NOMO-1 treated with dmso at 0.1 percent for 144 hours (cell line): ENCODE measurements around the gene RMND5B.
"Not testable (repeated sequence)": the region's sequence is repeated elsewhere in the genome, so short reads cannot be mapped to it uniquely, and the experiment has no call there.

Source experiments
- DNase-seq: peaks from one replicate; lab custom pipeline; 2025; ENCODE audit not compliant: unreplicated experiment; lab: John Stamatoyannopoulos, UW

Gene RMND5B

GRCh38 chr5:178163772-178164735 lies 33.2 kb downstream of the RMND5B start:
- peak; percentile 75 for DNase-seq

DNA sequence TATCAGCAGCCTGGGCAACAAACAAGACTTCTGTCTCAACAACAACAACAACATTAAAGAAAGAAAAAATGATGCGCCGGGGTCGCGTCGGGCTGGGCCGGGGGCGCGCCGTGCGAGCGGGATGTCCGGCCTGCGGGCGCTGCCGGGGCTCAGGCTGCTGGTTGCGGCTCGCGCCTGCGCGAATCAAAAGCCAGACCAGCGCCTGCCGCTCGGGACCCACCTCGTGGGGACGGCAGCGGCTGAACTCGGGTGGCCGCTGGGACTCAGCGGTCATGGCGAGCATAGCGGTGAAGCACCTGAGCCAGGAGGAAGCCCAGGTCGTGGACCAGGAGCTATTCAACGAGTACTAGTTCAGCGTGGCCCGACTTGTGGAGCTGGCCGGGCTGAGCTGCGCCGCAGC lies 34.8 kb downstream of the RMND5B start:
- DNase-seq, result no peak

- no peak for DNase-seq
Observed at GRCh38 chr5:178170455-178170854, 39.6 kb downstream of the RMND5B start.

- no peak for DNase-seq
Observed at GRCh38 chr5:178174456-178174855, 43.6 kb downstream of the RMND5B start.

- DNase-seq, result no peak
Observed at GRCh38 chr5:178176791-178177190, 46.0 kb downstream of the RMND5B start.

- no peak for DNase-seq
Observed at GRCh38 chr5:178177569-178177968, 46.8 kb downstream of the RMND5B start.

GRCh38 chr5:178180141-178180863 lies 49.5 kb downstream of the RMND5B start:
- no peak for DNase-seq

DNA sequence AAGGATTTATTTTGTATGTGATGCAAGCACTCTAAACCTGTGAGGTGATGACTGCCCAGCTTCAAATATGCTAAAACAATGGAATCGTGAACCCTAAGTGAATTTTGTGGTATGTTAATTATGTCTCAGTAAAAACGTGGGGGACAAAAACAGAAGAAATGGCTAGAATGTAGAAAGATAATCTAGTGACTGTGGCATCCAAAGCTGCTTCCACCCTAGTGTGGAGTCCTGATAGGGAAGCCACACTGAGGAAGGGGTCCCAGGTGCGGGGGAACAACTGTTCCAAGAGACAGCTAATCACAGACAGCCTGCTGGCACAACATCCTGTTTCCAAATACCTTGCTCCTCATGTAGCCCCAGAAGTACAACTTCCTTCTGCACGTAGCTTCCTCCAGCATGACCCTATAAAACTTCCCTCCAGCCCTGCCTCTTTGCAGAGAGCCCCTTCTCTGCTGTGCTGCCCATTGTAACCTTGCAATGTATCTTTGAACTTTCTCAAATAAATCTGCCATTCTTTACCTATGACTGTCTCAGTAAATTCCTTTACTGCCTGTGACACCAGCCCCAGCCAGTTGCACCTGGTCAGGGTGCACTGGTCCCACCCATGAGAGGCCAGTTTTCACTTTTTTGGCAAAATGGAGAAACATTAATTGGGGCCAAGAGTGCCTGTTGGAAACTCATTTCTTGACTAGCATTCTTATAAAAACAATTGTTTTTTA lies 51.5 kb downstream of the RMND5B start:
- DNase-seq, result peak; percentile 43

DNA sequence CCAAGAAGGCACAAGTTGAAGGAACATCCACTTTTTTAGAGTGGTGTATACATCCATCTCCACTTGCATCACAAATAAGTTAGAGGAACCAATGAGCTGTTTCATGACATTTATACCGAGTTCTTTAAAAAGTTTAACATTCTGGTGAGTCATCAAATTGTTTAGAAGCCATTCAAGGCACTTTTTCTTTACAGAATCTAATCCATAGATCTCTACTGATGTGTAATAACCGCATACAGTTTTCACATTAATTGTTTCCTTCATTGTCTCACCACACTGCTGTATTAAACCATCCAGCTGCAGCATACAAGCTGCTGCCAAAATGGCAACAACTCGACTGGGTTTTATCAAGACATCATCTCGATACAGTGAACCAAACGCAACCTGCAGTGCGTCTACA lies 55.6 kb downstream of the RMND5B start:
- DNase-seq, result no peak

DNA sequence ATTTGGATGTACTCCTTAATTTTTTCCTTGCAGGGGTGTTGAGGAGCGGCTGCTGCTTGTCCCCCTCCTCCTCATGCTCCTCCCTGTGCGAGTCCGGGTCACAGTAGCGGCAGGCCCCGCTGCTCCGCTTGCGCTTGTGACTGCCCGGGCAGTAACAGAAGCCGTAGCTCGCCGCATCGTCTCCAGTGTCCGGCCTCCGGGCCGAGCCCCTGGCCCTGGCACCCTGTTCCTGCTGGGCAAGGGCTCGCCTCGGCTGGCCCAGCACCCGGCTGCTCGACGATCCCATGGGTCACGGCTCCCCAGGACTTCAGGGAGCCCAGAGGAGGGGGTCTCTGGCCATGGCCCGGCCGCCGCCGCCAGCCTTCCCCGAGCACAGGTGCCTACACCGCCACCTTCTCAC lies 56.2 kb downstream of the RMND5B start, which contains the start of gene GMCL2:
GMCL2 (minus strand) TSS at position 358 of the 400 bp plus-strand sequence; CDS start at position 286, 72 bp downstream.
- no peak for DNase-seq

GRCh38 chr5:178189433-178189832 lies 58.6 kb downstream of the RMND5B start:
- no peak for DNase-seq

DNA sequence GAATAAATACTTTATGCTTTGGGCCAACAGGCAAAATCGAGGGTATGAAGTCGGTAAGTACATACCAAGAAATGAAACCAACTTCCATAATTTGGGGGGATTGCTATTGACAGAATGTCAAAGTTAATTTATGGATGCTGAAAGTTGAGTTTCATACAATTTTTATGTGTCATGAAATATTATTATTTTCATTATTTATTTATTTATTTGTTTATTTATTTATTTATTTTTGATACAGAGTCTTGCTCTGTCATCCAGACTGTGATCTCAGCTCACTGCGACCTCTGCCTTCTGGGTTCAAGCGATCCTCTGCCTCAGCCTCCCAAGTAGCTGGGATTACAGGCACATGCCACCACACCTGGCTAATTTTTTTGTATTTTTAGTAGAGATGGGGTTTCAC lies 60.8 kb downstream of the RMND5B start:
- DNase-seq, result no peak

GRCh38 chr5:178192244-178192643 lies 61.4 kb downstream of the RMND5B start:
- no peak for DNase-seq

DNA sequence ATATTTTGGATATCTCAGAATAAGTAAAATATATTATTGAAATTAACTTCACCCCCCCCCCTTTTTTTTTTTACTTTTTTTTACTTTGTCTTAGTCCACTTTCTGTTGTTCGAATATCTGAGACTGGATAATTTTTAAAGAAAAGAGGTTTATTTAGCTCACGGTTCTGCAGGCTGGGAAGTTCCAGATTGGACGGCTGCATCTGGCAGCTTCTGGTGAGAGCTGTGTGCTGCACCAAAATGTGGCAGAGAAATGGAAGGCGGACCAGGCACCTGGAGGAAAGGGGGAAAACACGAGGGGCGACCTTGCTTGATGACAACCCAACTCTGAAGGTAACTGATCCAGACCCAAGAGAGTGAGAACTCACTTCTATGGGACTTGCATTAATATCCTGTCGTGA lies 62.0 kb downstream of the RMND5B start:
- DNase-seq, result no peak

DNA sequence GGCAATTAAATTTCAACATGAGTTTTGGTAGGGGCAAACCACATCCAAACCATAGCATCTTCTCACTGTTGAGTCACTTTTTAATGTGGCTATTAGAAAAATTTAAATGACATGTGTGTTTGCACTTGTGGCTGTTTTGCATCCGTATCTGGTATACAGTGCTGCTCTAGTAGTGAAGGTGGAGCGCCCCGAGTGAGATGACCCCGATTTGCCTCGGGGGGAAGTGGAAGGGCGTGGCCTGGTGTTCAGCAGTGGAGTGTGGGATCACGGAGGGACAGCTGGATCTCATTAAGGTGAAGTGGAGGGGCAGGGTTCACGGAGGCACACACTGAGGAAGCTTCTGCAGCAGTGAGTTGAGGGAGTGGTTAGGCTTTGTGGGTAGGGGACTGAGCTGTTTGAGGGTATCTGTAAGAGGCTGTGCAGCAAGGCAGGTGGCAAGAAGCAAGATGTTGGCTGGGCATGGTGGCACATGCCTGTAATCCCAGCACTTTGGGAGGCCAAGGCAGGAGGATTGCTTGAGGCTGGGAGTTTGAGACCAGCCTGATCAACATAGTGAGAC lies 62.5 kb downstream of the RMND5B start:
- no peak for DNase-seq

GRCh38 chr5:178194026-178194425 lies 63.2 kb downstream of the RMND5B start:
- DNase-seq, result no peak

DNA sequence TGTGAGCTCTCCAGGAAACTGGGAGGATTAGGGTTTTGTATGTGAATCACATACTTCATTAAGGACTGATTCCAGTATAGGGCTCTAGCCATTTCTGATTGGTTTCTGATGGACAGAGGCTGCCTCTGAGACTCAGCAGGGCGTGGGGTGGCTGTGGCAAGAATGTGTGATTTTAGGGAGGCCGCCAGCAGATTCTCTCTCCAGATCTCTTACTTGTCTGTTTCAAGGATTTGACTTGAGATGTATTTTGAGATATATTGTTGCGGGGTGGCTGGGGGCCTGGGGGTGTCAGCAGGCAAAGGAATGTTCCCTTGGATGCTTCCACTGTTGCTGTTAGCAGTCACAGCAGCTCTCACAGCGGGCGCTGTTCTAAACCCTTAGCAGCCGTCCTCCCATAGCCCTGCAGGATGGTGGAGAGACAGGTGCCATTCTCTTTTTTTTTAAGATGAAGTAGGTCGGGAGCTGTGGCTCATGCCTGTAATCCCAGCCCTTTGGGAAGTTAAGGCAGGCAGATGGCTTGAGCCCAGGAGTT lies 65.5 kb downstream of the RMND5B start:
- DNase-seq, result no peak

- no peak for DNase-seq
Observed at GRCh38 chr5:178196986-178197385, 66.2 kb downstream of the RMND5B start.

DNA sequence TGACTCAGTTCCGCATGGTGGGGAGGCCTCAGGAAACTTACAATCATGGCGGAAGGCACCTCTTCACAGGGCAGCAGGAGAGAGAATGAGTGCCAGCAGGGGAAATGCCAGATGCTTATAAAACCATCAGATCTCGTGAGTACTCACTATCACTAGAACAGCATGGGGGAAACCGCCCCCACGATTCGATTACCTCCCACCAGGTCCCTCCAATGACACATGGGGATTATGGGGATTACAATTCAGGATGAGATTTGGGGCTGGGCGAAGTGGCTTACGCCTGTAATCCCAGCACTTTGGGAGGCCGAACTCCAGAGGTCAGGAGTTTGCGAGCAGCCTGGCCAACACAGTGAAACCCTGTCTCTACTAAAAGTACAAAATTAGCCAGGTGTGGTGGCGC lies 67.3 kb downstream of the RMND5B start:
- DNase-seq, result not testable (repeated sequence)

- DNase-seq, result no peak
Observed at GRCh38 chr5:178198706-178199105, 67.9 kb downstream of the RMND5B start.
